HEK293T (cell line): ENCODE results near the gene TACO1.

ENCODE experiments used
- CTCF ChIA-PET: fragments of 350-600 bp; formaldehyde crosslinking; extraction: SDS; loops from one replicate; lab custom pipeline; 2021; ENCODE audit warnings: antibody characterized with exemption, inconsistent platforms; lab: Yijun Ruan, JAX
- POLR2A ChIA-PET: fragments of 350-600 bp; formaldehyde crosslinking; extraction: SDS; loops from one replicate; lab custom pipeline; 2020; ENCODE audit warnings: antibody characterized with exemption, inconsistent platforms; lab: Yijun Ruan, JAX
- DNase-seq: peaks from one replicate; pipeline ENCODE4 v3.0.0; 2012; ENCODE audit warnings: mixed read lengths; ENCODE audit errors: extremely low spot score
- ARNT ChIP-seq: fragments of 450-650 bp; IDR thresholded peaks from 2 replicates; pipeline ENCODE4 v1.6.1; 2017; ENCODE audit warnings: mild to moderate bottlenecking
- BHLHE40 ChIP-seq: fragments of 450-650 bp; IDR thresholded peaks from 2 replicates; pipeline ENCODE4 v1.6.1; 2016; ENCODE audit warnings: mild to moderate bottlenecking, moderate library complexity, borderline replicate concordance
- CTBP1 ChIP-seq: fragments of 450-650 bp; IDR thresholded peaks from 2 replicates; pipeline ENCODE4 v1.6.1; 2016; ENCODE audit warnings: borderline replicate concordance
- ELF4 ChIP-seq: fragments of 450-650 bp; IDR thresholded peaks from 2 replicates; pipeline ENCODE4 v1.6.1; 2017; ENCODE audit warnings: antibody characterized with exemption
- FOXA1 ChIP-seq: fragments of 450-650 bp; IDR thresholded peaks from 2 replicates; pipeline ENCODE4 v1.6.1; 2016; ENCODE audit warnings: mild to moderate bottlenecking
- FOXK2 ChIP-seq: fragments of 450-650 bp; IDR thresholded peaks from 2 replicates; pipeline ENCODE4 v1.6.1; 2016; ENCODE audit warnings: mild to moderate bottlenecking
- FOXM1 ChIP-seq: fragments of 450-650 bp; IDR thresholded peaks from 2 replicates; pipeline ENCODE4 v1.6.1; 2017; ENCODE audit warnings: mild to moderate bottlenecking, borderline replicate concordance
- HDGF ChIP-seq: fragments of 450-650 bp; IDR thresholded peaks from 2 replicates; pipeline ENCODE4 v1.6.1; 2017; ENCODE audit warnings: antibody characterized with exemption, borderline replicate concordance
- L3MBTL2 ChIP-seq: fragments of 450-650 bp; conservative IDR thresholded peaks from 2 replicates; pipeline ENCODE4 v1.6.1; 2016; ENCODE audit warnings: mild to moderate bottlenecking
- LEF1 ChIP-seq: fragments of 450-650 bp; IDR thresholded peaks from 2 replicates; pipeline ENCODE4 v1.6.1; 2017; ENCODE audit warnings: mild to moderate bottlenecking, borderline replicate concordance
- NFRKB ChIP-seq: fragments of 450-650 bp; IDR thresholded peaks from 2 replicates; pipeline ENCODE4 v1.6.1; 2016; ENCODE audit warnings: mild to moderate bottlenecking, moderate library complexity
- SP1 ChIP-seq: fragments of 450-650 bp; IDR thresholded peaks from 2 replicates; pipeline ENCODE4 v1.6.1; 2017
- SUZ12 ChIP-seq: fragments of 450-650 bp; IDR thresholded peaks from 2 replicates; pipeline ENCODE4 v1.6.1; 2016; ENCODE audit warnings: mild to moderate bottlenecking
- TARDBP ChIP-seq: fragments of 450-650 bp; IDR thresholded peaks from 2 replicates; pipeline ENCODE4 v1.6.1; 2016
- ZNF384 ChIP-seq: fragments of 450-650 bp; IDR thresholded peaks from 2 replicates; pipeline ENCODE4 v1.6.1; 2016
- TF ChIP-seq, protein P1 (sequence below): fragments of 450-650 bp; IDR thresholded peaks from 2 replicates; pipeline ENCODE4 v1.6.1; 2016

The TACO1 gene

DNA sequence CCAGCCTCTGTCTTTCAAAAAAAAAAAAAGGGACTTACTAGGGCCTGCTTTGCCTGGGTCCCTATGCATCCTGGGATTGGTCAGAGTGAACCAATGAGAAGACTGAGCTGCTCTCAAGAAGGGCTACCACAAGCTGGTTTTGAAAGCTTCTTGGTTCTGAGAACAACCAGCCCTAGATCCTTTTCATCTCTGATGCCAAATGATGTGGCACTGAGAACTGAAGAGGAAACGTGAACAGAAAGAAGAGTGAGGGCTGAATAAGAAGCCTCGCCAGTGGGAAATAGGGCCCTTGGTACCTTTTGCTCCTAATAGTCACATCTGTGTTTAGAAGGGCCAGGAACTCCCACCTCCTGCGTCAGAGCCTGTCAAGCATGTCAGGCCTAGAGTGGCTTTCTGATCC lies 10.7 kb downstream of the TACO1 start:
- POLR2A ChIA-PET, result interaction anchor here (1.3 to 2.9 kb wide), 5 partner anchors 9 to 163 kb away, joined by 3 to 19 read pairs (median 4); partner anchors contain the start of genes CCDC47, DDX42, MAP3K3 and TACO1
- DNase-seq, result no peak
- TF ChIP-seq LEF1 (no peak), HDGF (no peak), FOXA1 (no peak), BHLHE40 (no peak), CTBP1 (no peak), ZNF384 (no peak), ARNT (no peak), SP1 (no peak), L3MBTL2 (no peak), TARDBP (no peak), SUZ12 (no peak), NFRKB (no peak), ELF4 (no peak), FOXK2 (no peak)
- CTCF ChIA-PET, result interaction anchor here (0.6 to 2.3 kb wide), 15 partner anchors 8 to 911 kb away, joined by 3 to 25 read pairs (median 6); partner anchors contain the start of genes DCAF7, MAP3K3 and TACO1

DNA sequence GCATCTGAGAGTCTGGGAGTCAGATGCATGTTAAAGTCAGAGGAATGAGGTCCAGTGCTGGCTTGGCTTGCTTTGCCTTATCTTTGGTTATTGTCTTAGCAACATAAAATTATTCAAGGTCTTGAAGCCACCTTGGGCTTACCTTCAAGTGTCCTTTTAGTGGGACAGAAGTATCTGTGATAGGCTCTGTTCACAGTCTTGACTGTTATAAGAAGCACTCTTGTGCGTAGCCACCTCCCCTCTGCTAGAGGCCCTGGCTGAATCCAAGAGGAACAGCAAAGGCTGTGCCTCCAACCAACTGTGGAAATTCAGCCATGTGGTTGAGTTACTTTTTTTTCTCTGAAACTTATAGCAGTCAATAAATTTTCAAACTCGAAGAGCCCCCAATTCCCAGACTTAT lies 13.0 kb downstream of the TACO1 start:
- ChIA-PET CTCF (interaction anchor here (0.7 kb wide), 1 partner anchor 135 kb away, joined by 3 read pairs; no protein-coding TSS in a partner anchor), POLR2A (interaction anchor here (2.9 kb wide), 1 partner anchor 8 kb away, joined by 19 read pairs; the partner anchor contains the start of gene MAP3K3)
- DNase-seq, result no peak
- TF ChIP-seq ELF4, result no peak
- TF ChIP-seq NFRKB, result no peak
- no peak for TF ChIP-seq TARDBP
- no peak for TF ChIP-seq SUZ12
- no peak for TF ChIP-seq FOXK2
- no peak for TF ChIP-seq L3MBTL2
- TF ChIP-seq, protein P1, sequence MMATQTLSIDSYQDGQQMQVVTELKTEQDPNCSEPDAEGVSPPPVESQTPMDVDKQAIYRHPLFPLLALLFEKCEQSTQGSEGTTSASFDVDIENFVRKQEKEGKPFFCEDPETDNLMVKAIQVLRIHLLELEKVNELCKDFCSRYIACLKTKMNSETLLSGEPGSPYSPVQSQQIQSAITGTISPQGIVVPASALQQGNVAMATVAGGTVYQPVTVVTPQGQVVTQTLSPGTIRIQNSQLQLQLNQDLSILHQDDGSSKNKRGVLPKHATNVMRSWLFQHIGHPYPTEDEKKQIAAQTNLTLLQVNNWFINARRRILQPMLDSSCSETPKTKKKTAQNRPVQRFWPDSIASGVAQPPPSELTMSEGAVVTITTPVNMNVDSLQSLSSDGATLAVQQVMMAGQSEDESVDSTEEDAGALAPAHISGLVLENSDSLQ, result no peak
- no peak for TF ChIP-seq FOXM1
- no peak for TF ChIP-seq CTBP1
- no peak for TF ChIP-seq HDGF
- no peak for TF ChIP-seq FOXA1
- TF ChIP-seq ARNT, result no peak
- TF ChIP-seq BHLHE40, result no peak

DNA sequence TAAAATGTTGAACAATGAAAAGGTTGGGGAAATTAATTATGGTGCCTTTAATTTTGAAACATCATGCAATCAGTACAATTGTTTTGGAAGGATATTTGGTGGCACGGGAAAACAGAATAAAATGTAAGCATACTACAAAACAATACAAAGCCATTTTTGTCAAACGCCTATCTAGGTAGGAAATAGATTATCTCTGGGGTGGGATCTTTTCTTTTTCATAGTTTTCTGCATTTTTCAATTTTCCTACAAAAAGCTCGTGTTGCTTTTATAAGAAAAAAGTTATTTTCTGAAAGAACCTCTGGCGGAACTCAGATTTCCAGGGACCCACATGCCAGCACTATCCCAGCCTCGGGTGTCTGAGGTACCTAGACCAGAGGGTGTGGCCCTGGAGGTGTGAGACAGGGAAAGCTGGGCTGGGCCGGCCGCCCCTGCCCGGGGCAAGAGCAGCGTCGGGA lies 20.6 kb downstream of the TACO1 start:
- no peak for DNase-seq
- TF ChIP-seq L3MBTL2 (peak; percentile 40), BHLHE40 (no peak), FOXM1 (no peak), LEF1 (no peak), FOXK2 (no peak), FOXA1 (no peak), TARDBP (no peak)
- ChIA-PET POLR2A (interaction anchor here (0.6 to 1.6 kb wide), 16 partner anchors 9 to 124 kb away, joined by 3 to 19 read pairs (median 4); partner anchors contain the start of gene TACO1), CTCF (interaction anchor here (1.0 to 1.2 kb wide), 2 partner anchors 9 to 13 kb away, joined by 3 to 18 read pairs; no protein-coding TSS in a partner anchor)

DNA sequence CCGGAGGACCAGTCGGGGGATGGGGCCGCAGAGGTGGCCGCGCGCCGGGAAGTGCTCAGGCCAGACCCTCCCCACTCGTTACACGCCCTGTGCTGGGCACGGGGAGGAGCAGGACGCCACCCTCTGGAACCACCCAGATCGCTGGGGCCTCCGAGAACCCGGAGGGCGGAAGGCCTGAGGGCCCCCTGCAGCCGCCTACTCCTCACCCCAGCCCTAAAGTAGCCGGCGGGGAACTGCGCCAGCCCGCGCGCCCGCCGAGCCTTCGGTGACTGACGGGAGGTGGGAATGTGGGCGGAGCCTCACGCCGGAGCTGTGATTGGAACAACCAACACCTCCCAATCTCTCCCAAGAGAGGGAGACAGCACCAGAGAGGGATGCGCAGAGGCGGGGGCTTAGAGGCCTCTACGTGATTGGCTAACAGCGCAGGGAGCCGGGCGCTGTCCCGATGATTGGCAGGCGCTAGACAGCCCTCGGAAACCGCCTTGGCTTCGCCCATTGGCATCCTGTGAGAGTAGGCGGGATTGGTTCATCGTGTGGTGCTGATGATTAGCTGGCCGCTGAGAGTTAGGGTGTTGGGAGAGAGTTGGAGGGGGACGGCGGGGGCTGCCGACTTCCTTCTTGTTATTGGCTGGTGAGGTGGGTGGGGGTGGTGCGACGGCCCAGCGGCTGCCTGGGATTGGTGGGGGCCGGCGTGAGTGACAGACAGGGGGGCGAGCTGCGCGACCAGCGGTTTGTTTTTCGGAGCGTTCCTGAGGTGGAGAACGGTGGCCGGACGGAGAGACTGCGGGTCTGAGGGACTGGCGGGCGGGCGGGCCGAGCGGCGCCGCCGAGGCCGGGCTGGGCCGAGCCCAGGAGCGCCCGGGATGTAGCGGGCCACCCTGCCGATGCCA lies 21.2 kb downstream of the TACO1 start, which contains the start of gene MAP3K3:
Gene MAP3K3 (plus strand): TSS at position 734 of the 890 bp plus-strand sequence. CDS start 343 bp downstream, outside the sequence.
- no peak for TF ChIP-seq FOXK2
- no peak for TF ChIP-seq LEF1
- no peak; the same call in 1 of the 2 replicates for TF ChIP-seq L3MBTL2
- no peak; the same call in 1 of the 2 replicates for TF ChIP-seq ELF4
- TF ChIP-seq ARNT, result no peak
- peak; percentile 97; the same call in 1 of the 2 replicates for TF ChIP-seq HDGF
- 0 out of 2 replicates have a peak, but pooled peaks have one; percentile 33 for TF ChIP-seq CTBP1
- no peak for TF ChIP-seq ZNF384
- TF ChIP-seq, protein P1, result peak; percentile 100
- no peak for TF ChIP-seq SP1
- no peak for TF ChIP-seq FOXA1
- no peak for TF ChIP-seq BHLHE40
- TF ChIP-seq SUZ12, result no peak
- no peak for TF ChIP-seq FOXM1
- TF ChIP-seq NFRKB, result no peak
- no peak for TF ChIP-seq TARDBP
- ChIA-PET CTCF (interaction anchor here (0.8 to 1.2 kb wide), 5 partner anchors 10 to 143 kb away, joined by 3 to 18 read pairs (median 4); partner anchors contain the start of gene TACO1), POLR2A (interaction anchor here (0.5 to 1.6 kb wide), 37 partner anchors 9 to 240 kb away, joined by 3 to 19 read pairs (median 3); partner anchors contain the start of genes CCDC47 and TACO1)
- peak; percentile 99 for DNase-seq

DNA sequence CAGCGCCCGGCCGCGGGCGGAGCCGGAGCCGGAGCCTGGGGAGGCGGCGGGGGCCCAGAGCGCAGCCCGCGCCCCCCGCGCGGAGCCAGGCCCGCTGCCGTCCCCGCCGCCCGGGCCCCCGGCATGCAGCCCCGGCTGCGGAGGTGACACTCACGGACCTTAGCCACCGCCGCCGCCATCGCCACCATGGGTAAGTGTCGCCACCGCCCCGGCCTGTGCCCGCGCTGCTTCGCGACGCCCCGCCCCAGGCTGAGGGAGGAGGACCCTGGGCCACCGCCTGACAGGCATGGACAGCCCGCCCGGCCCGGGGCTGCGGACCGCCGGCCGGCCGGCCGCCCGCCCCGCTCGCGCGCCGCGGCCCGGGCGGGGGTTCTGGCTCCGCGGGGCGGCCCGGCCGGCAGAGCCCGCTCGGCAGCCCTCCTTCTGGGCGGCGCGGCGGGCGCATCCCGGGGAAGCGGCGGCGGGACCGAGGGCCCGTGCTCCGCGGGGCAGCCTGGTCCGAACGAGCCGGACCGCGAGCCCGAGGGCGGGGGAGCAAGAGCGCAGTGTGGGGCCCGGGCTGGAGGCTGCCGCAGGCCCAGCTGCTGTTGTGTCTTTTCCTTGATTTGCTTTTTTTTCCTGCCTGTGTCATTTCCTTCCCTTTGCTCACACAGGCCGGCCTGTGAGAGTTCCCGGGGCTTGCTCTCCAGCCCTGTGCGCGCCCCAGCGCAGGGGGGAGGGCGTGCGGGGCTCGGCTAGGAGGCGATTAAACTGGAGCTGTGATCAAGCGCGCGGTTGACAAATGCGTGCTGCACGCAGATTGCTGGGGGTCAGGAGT lies 22.1 kb downstream of the TACO1 start:
- ChIA-PET POLR2A (interaction anchor here (0.5 to 1.6 kb wide), 18 partner anchors 11 to 241 kb away, joined by 3 to 19 read pairs (median 3); partner anchors contain the start of genes CCDC47 and TACO1), CTCF (interaction anchor here (0.5 to 2.4 kb wide), 5 partner anchors 10 to 376 kb away, joined by 3 to 18 read pairs (median 4); partner anchors contain the start of gene TACO1)
- TF ChIP-seq ELF4 (no peak), FOXM1 (0 out of 2 replicates have a peak, but pooled peaks have one; percentile 36), HDGF (no peak), LEF1 (no peak)
- TF ChIP-seq, protein P1, result no peak
- DNase-seq, result peak; percentile 69
